Neural progenitor cell (in vitro differentiated cells): Measurements from ENCODE around the gene GUCY1A2.

Experiments
- CTCF ChIP-seq: fragments of 200-600 bp; sonication (generic); IDR thresholded peaks from 2 replicates; pipeline ENCODE4 v1.5.1; 2017; ENCODE audit warnings: antibody characterized with exemption, mild to moderate bottlenecking
- EZH2phosphoT487 ChIP-seq: fragments of 200-600 bp; sonication (generic); IDR thresholded peaks from 2 replicates; pipeline ENCODE4 v1.6.1; 2017; ENCODE audit warnings: antibody characterized with exemption

- TF ChIP-seq CTCF: no peak
- no peak for TF ChIP-seq EZH2phosphoT487
Measured at GRCh38 chr11:106794058-106794457, 224.2 kb downstream of the GUCY1A2 start.
